ENCODE measurements around the gene ARHGAP19.

DNA sequence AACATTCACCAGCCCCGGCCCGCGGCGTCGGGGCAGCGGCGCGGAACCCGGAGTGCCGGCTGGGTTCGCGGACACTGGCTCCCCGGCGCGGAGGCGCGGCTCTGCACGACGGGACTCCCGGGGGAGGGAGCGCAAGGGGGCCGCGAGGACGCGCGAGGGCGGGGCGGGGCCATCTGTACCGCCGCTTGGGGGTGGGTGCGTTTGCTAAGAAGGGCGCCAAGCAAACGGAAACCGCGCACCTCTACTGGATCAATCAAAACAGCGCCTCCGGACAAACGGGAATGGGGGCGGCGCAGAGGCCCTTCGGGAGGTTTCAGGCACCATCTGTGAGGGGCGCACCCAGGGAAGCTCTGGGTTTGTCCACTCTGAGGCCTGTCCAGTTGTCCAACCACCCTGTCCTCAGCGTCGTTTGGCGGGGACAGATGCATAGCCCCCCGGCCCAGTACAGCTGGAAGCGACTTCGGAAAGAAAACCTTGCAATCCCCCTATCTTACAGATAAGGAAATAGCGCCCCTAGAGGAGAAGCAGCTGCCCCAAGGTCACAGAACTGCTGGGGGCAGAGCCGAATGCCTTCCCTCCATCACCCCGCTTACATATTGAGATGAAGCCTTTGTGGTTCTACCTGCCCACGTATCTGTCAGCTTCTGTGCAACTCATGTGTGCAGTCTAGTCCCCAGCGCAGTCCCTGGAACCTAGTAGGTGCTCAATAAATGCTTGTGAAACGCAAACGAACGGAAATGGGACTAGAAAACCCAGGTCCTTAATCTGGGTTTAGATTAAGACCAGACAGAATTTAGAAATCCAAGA is 96.0 kb downstream of the ARHGAP19 start:
- peak; percentile 83 for TF ChIP-seq CTCF (IDR thresholded peaks at IDR 0.05; ENCODE audit: low read length)
- TF ChIP-seq EZH2 (optimal IDR thresholded peaks at IDR 0.05; ENCODE audit: low read depth, low read length) = no peak
